ENCODE results near the gene MRGPRD. TPM values are rescaled to one million over a fixed set of nuclear protein-coding genes. Genes with fewer than 3 reads are reported as not detected.

The MRGPRD gene
- total and polyA plus RNA-seq, 2 of the 8 experiments (the other 6 are each of a cell fraction or from before 2014, with no cell fraction given), result not detected

DNA sequence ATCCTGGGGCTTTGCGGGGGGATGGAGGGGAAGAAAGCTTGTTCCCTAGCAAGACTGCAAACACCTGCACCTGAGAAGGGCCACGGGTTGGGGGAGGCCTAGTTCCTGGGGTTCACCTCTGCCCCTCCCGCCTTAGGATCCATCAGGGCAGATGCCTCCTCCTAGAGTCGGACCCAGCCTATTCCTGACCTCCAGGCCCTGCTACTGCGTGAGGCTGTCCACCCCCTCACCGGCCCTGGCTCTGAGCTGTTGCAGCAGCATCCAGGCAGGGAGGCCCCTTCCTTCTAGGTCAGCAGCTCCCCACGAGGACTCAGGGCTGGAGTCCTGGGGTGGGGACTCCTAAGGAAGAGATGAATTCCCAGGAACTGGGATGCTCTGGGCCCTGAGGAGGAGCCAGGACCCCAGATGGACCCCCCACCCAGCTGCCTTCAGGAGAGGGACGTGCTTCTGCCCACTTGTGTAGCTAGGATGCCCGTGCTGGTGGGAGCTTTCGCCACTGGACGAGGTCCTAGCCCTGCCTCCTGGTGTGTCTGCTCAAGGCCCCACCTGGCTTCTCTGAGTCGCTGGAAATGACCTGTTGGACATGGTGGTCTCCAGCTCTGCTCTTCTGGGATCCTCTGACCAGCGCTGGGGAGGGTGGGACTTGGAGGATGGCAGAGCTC is 21.9 kb upstream of the MRGPRD start (continued):
- TF ChIP-seq, protein P1, sequence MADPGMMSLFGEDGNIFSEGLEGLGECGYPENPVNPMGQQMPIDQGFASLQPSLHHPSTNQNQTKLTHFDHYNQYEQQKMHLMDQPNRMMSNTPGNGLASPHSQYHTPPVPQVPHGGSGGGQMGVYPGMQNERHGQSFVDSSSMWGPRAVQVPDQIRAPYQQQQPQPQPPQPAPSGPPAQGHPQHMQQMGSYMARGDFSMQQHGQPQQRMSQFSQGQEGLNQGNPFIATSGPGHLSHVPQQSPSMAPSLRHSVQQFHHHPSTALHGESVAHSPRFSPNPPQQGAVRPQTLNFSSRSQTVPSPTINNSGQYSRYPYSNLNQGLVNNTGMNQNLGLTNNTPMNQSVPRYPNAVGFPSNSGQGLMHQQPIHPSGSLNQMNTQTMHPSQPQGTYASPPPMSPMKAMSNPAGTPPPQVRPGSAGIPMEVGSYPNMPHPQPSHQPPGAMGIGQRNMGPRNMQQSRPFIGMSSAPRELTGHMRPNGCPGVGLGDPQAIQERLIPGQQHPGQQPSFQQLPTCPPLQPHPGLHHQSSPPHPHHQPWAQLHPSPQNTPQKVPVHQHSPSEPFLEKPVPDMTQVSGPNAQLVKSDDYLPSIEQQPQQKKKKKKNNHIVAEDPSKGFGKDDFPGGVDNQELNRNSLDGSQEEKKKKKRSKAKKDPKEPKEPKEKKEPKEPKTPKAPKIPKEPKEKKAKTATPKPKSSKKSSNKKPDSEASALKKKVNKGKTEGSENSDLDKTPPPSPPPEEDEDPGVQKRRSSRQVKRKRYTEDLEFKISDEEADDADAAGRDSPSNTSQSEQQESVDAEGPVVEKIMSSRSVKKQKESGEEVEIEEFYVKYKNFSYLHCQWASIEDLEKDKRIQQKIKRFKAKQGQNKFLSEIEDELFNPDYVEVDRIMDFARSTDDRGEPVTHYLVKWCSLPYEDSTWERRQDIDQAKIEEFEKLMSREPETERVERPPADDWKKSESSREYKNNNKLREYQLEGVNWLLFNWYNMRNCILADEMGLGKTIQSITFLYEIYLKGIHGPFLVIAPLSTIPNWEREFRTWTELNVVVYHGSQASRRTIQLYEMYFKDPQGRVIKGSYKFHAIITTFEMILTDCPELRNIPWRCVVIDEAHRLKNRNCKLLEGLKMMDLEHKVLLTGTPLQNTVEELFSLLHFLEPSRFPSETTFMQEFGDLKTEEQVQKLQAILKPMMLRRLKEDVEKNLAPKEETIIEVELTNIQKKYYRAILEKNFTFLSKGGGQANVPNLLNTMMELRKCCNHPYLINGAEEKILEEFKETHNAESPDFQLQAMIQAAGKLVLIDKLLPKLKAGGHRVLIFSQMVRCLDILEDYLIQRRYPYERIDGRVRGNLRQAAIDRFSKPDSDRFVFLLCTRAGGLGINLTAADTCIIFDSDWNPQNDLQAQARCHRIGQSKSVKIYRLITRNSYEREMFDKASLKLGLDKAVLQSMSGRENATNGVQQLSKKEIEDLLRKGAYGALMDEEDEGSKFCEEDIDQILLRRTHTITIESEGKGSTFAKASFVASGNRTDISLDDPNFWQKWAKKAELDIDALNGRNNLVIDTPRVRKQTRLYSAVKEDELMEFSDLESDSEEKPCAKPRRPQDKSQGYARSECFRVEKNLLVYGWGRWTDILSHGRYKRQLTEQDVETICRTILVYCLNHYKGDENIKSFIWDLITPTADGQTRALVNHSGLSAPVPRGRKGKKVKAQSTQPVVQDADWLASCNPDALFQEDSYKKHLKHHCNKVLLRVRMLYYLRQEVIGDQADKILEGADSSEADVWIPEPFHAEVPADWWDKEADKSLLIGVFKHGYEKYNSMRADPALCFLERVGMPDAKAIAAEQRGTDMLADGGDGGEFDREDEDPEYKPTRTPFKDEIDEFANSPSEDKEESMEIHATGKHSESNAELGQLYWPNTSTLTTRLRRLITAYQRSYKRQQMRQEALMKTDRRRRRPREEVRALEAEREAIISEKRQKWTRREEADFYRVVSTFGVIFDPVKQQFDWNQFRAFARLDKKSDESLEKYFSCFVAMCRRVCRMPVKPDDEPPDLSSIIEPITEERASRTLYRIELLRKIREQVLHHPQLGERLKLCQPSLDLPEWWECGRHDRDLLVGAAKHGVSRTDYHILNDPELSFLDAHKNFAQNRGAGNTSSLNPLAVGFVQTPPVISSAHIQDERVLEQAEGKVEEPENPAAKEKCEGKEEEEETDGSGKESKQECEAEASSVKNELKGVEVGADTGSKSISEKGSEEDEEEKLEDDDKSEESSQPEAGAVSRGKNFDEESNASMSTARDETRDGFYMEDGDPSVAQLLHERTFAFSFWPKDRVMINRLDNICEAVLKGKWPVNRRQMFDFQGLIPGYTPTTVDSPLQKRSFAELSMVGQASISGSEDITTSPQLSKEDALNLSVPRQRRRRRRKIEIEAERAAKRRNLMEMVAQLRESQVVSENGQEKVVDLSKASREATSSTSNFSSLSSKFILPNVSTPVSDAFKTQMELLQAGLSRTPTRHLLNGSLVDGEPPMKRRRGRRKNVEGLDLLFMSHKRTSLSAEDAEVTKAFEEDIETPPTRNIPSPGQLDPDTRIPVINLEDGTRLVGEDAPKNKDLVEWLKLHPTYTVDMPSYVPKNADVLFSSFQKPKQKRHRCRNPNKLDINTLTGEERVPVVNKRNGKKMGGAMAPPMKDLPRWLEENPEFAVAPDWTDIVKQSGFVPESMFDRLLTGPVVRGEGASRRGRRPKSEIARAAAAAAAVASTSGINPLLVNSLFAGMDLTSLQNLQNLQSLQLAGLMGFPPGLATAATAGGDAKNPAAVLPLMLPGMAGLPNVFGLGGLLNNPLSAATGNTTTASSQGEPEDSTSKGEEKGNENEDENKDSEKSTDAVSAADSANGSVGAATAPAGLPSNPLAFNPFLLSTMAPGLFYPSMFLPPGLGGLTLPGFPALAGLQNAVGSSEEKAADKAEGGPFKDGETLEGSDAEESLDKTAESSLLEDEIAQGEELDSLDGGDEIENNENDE (IDR thresholded peaks at IDR 0.05; ENCODE audit: insufficient replicate concordance, low read length), result no peak
- TF ChIP-seq CHD1 (IDR thresholded peaks at IDR 0.05; ENCODE audit: low read depth, low read length), result no peak

Measured in H1 (cell line).